ENCODE results near the gene MYL5.
"Not testable (repeated sequence)": the region's sequence is repeated elsewhere in the genome, so short reads cannot be mapped to it uniquely, and the experiment has no call there.

Gene MYL5

GRCh38 chr4:637536-638280, 36.6 kb upstream of the MYL5 start:
- Histone ChIP-seq H3K36me3 (ENCODE audit: control insufficient read depth in 4 of 4, insufficient read depth in 4 of 4, low read length in 3 of 4) (no peaks in the 10 kb centered on the region), H3K9me3 (ENCODE audit: control extremely low read depth in 1 of 5, control insufficient read depth in 4 of 5, insufficient read depth in 2 of 5, low read depth in 1 of 5, low read length in 4 of 5) (peaks cover 0 to 5% (median 3%) of the 10 kb centered on the region in 5 experiments), H3K4me3 (ENCODE audit: control insufficient read depth in 1 of 7, extremely low read depth in 1 of 7, insufficient read depth in 4 of 7, low read depth in 2 of 7, low read length in 6 of 7) (no peak overlapping the region), H3K4me1 (ENCODE audit: control extremely low read depth in 1 of 4, control insufficient read depth in 4 of 4, insufficient read depth in 4 of 4, low read length in 3 of 4) (no peaks in the 10 kb centered on the region), H3K27ac (ENCODE audit: insufficient read depth in 1 of 2, low read depth in 1 of 2, low read length in 2 of 2, poor library complexity in 1 of 2, severe bottlenecking in 2 of 2) (no peak overlapping the region), H3K27me3 (replicated peaks in 2 of 5; ENCODE audit: control insufficient read depth in 4 of 5, insufficient read depth in 5 of 5, low read length in 4 of 5) (peaks cover 0 to 36% (median 3%) of the 10 kb centered on the region in 5 experiments)
- ChIA-PET POLR2A (no interaction called here), CTCF (no interaction called here)
- WGBS (ENCODE audit: insufficient coverage), result 81% methylated on average over 30 of the region's 32 CpGs
- DNase-seq, result no peak

GRCh38 chr4:642366-642765, 32.0 kb upstream of the MYL5 start:
- H3K4me1 ChIP-seq (ENCODE audit: control extremely low read depth in 1 of 4, control insufficient read depth in 4 of 4, insufficient read depth in 4 of 4, low read length in 3 of 4); H3K4me3 ChIP-seq (ENCODE audit: control insufficient read depth in 1 of 7, extremely low read depth in 1 of 7, insufficient read depth in 4 of 7, low read depth in 2 of 7, low read length in 6 of 7); H3K36me3 ChIP-seq (ENCODE audit: control insufficient read depth in 4 of 4, insufficient read depth in 4 of 4, low read length in 3 of 4); H3K27ac ChIP-seq (ENCODE audit: insufficient read depth in 1 of 2, low read depth in 1 of 2, low read length in 2 of 2, poor library complexity in 1 of 2, severe bottlenecking in 2 of 2); DNase-seq; POLR2A ChIA-PET; CTCF ChIA-PET; H3K9me3 ChIP-seq (ENCODE audit: control extremely low read depth in 1 of 5, control insufficient read depth in 4 of 5, insufficient read depth in 2 of 5, low read depth in 1 of 5, low read length in 4 of 5): not testable (repeated sequence)
- peaks cover 0 to 23% (median 9%) of the 10 kb centered on the region in 5 experiments for H3K27me3 ChIP-seq (replicated peaks in 2 of 5; ENCODE audit: control insufficient read depth in 4 of 5, insufficient read depth in 5 of 5, low read length in 4 of 5)
- WGBS (ENCODE audit: insufficient coverage), result 100% methylated on average over 3 of the region's 6 CpGs

DNA sequence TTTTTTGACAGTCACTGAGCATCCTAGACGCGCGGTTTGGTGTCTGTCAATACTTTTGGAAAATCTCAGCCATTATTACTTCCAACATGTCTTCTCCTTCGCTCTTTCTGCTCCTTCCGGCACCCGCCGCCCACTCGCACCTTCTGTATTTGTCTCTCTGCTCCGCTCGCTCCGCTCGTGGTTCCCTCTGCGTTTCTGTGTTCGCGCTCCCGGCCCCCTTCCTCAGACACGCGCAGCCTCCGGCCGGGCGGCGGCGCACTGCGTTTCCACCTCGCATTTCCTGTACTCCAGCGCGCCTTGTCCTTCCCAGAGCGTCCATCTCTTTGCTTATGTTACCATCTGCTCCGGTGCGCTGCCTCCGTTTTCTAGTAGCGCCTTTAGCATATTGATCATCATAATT, 27.9 kb upstream of the MYL5 start:
- Histone ChIP-seq H3K36me3 (ENCODE audit: control insufficient read depth in 4 of 4, insufficient read depth in 4 of 4, low read length in 3 of 4) (no peaks in the 10 kb centered on the region), H3K4me1 (ENCODE audit: control extremely low read depth in 1 of 4, control insufficient read depth in 4 of 4, insufficient read depth in 4 of 4, low read length in 3 of 4) (no peaks in the 10 kb centered on the region), H3K27me3 (replicated peaks in 2 of 5; ENCODE audit: control insufficient read depth in 4 of 5, insufficient read depth in 5 of 5, low read length in 4 of 5) (peaks cover 0 to 39% (median 6%) of the 10 kb centered on the region in 5 experiments), H3K9me3 (ENCODE audit: control extremely low read depth in 1 of 5, control insufficient read depth in 4 of 5, insufficient read depth in 2 of 5, low read depth in 1 of 5, low read length in 4 of 5) (peaks cover 0 to 7% (median 0%) of the 10 kb centered on the region in 5 experiments), H3K4me3 (ENCODE audit: control insufficient read depth in 1 of 7, extremely low read depth in 1 of 7, insufficient read depth in 4 of 7, low read depth in 2 of 7, low read length in 6 of 7) (peak overlapping the region in 1 of 7 experiments; percentile 42), H3K27ac (ENCODE audit: insufficient read depth in 1 of 2, low read depth in 1 of 2, low read length in 2 of 2, poor library complexity in 1 of 2, severe bottlenecking in 2 of 2) (no peak overlapping the region)
- DNase-seq, result peak in 1 of 3 donors; percentile 25
- ChIA-PET CTCF (no interaction called here), POLR2A (no interaction called here)
- WGBS (ENCODE audit: insufficient coverage), result 53% methylated on average over 32 of the region's 32 CpGs

GRCh38 chr4:647481-647880, 26.9 kb upstream of the MYL5 start:
- Histone ChIP-seq H3K4me3 (ENCODE audit: control insufficient read depth in 1 of 7, extremely low read depth in 1 of 7, insufficient read depth in 4 of 7, low read depth in 2 of 7, low read length in 6 of 7) (no peak overlapping the region), H3K9me3 (ENCODE audit: control extremely low read depth in 1 of 5, control insufficient read depth in 4 of 5, insufficient read depth in 2 of 5, low read depth in 1 of 5, low read length in 4 of 5) (peaks cover 0 to 3% (median 0%) of the 10 kb centered on the region in 5 experiments), H3K27me3 (replicated peaks in 2 of 5; ENCODE audit: control insufficient read depth in 4 of 5, insufficient read depth in 5 of 5, low read length in 4 of 5) (peaks cover 0 to 49% (median 6%) of the 10 kb centered on the region in 5 experiments), H3K36me3 (ENCODE audit: control insufficient read depth in 4 of 4, insufficient read depth in 4 of 4, low read length in 3 of 4) (no peaks in the 10 kb centered on the region), H3K4me1 (ENCODE audit: control extremely low read depth in 1 of 4, control insufficient read depth in 4 of 4, insufficient read depth in 4 of 4, low read length in 3 of 4) (no peaks in the 10 kb centered on the region), H3K27ac (ENCODE audit: insufficient read depth in 1 of 2, low read depth in 1 of 2, low read length in 2 of 2, poor library complexity in 1 of 2, severe bottlenecking in 2 of 2) (no peak overlapping the region)
- POLR2A ChIA-PET, result no interaction called here
- DNase-seq, result no peak
- CTCF ChIA-PET, result no interaction called here
- WGBS (ENCODE audit: insufficient coverage), result 88% methylated on average over 13 of the region's 13 CpGs

DNA sequence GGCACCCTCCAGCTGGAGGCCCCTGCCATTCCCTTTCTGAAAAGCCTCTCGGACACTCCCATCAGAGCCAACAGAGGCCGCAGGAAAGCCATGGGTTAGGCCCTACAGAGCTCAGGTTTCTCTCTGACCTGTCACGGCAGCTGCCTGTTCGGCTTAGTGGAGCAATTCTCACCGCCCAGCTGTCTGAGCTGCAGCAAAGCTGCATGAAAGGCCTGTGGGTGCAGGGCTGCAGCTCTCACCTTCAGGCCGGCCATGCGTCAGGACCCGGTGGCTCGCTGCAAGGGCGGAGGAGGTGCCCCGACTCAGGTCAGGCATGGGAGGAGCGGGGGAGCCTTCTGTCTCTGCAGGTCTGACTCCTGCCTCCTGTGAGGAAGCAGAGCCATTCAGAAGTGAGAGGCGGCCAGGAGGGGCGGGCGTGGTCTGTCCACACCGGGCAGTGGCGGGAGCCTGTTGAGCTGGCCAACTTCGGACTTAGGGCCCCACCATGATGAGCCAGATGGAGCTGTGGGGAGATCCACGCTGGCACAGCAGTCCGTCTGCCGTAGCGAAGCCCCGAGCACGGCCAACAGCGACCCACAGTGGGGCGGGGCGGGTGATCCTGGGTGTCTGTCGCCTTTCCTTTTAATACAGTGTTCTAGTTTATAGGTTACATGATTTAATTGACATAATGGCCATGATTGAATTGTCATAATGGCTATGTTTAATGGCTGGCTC, 25.6 kb upstream of the MYL5 start:
- H3K36me3 ChIP-seq (ENCODE audit: control insufficient read depth in 4 of 4, insufficient read depth in 4 of 4, low read length in 3 of 4), result no peaks in the 10 kb centered on the region
- H3K27me3 ChIP-seq (replicated peaks in 2 of 5; ENCODE audit: control insufficient read depth in 4 of 5, insufficient read depth in 5 of 5, low read length in 4 of 5), result peaks cover 0 to 55% (median 6%) of the 10 kb centered on the region in 5 experiments
- ChIA-PET POLR2A (interaction anchor here (0.7 kb wide), 1 partner anchor 146 kb away, joined by 4 read pairs; no protein-coding TSS in a partner anchor), CTCF (no interaction called here)
- no peak for DNase-seq
- no peaks in the 10 kb centered on the region for H3K4me1 ChIP-seq (ENCODE audit: control extremely low read depth in 1 of 4, control insufficient read depth in 4 of 4, insufficient read depth in 4 of 4, low read length in 3 of 4)
- no peak overlapping the region for H3K4me3 ChIP-seq (ENCODE audit: control insufficient read depth in 1 of 7, extremely low read depth in 1 of 7, insufficient read depth in 4 of 7, low read depth in 2 of 7, low read length in 6 of 7)
- peaks cover 0 to 3% (median 0%) of the 10 kb centered on the region in 5 experiments for H3K9me3 ChIP-seq (ENCODE audit: control extremely low read depth in 1 of 5, control insufficient read depth in 4 of 5, insufficient read depth in 2 of 5, low read depth in 1 of 5, low read length in 4 of 5)
- no peak overlapping the region for H3K27ac ChIP-seq (ENCODE audit: insufficient read depth in 1 of 2, low read depth in 1 of 2, low read length in 2 of 2, poor library complexity in 1 of 2, severe bottlenecking in 2 of 2)
- 90% methylated on average over 23 of the region's 28 CpGs for WGBS (ENCODE audit: insufficient coverage)

GRCh38 chr4:649293-649625, 25.1 kb upstream of the MYL5 start:
- Histone ChIP-seq H3K27ac (ENCODE audit: insufficient read depth in 1 of 2, low read depth in 1 of 2, low read length in 2 of 2, poor library complexity in 1 of 2, severe bottlenecking in 2 of 2) (no peak overlapping the region), H3K4me3 (ENCODE audit: control insufficient read depth in 1 of 7, extremely low read depth in 1 of 7, insufficient read depth in 4 of 7, low read depth in 2 of 7, low read length in 6 of 7) (no peak overlapping the region), H3K27me3 (replicated peaks in 2 of 5; ENCODE audit: control insufficient read depth in 4 of 5, insufficient read depth in 5 of 5, low read length in 4 of 5) (peaks cover 0 to 58% (median 6%) of the 10 kb centered on the region in 5 experiments), H3K4me1 (ENCODE audit: control extremely low read depth in 1 of 4, control insufficient read depth in 4 of 4, insufficient read depth in 4 of 4, low read length in 3 of 4) (no peaks in the 10 kb centered on the region), H3K36me3 (ENCODE audit: control insufficient read depth in 4 of 4, insufficient read depth in 4 of 4, low read length in 3 of 4) (no peaks in the 10 kb centered on the region), H3K9me3 (ENCODE audit: control extremely low read depth in 1 of 5, control insufficient read depth in 4 of 5, insufficient read depth in 2 of 5, low read depth in 1 of 5, low read length in 4 of 5) (peaks cover 0 to 3% (median 0%) of the 10 kb centered on the region in 5 experiments)
- whole genome bisulfite sequencing (ENCODE audit: insufficient coverage), result 92% methylated on average over 7 of the region's 7 CpGs
- ChIA-PET POLR2A (no interaction called here), CTCF (no interaction called here)
- DNase-seq, result no peak

- no peak for DNase-seq
- Histone ChIP-seq H3K9me3 (ENCODE audit: control extremely low read depth in 1 of 5, control insufficient read depth in 4 of 5, insufficient read depth in 2 of 5, low read depth in 1 of 5, low read length in 4 of 5) (no peaks in the 10 kb centered on the region), H3K36me3 (ENCODE audit: control insufficient read depth in 4 of 4, insufficient read depth in 4 of 4, low read length in 3 of 4) (no peaks in the 10 kb centered on the region), H3K4me3 (ENCODE audit: control insufficient read depth in 1 of 7, extremely low read depth in 1 of 7, insufficient read depth in 4 of 7, low read depth in 2 of 7, low read length in 6 of 7) (no peak overlapping the region), H3K27me3 (replicated peaks in 2 of 5; ENCODE audit: control insufficient read depth in 4 of 5, insufficient read depth in 5 of 5, low read length in 4 of 5) (peaks cover 0 to 61% (median 6%) of the 10 kb centered on the region in 5 experiments), H3K4me1 (ENCODE audit: control extremely low read depth in 1 of 4, control insufficient read depth in 4 of 4, insufficient read depth in 4 of 4, low read length in 3 of 4) (no peaks in the 10 kb centered on the region), H3K27ac (ENCODE audit: insufficient read depth in 1 of 2, low read depth in 1 of 2, low read length in 2 of 2, poor library complexity in 1 of 2, severe bottlenecking in 2 of 2) (no peak overlapping the region)
- WGBS (ENCODE audit: insufficient coverage), result 96% methylated on average over 13 of the region's 13 CpGs
- POLR2A ChIA-PET, result no interaction called here
- CTCF ChIA-PET, result no interaction called here
Observed at GRCh38 chr4:649751-650310, 24.5 kb upstream of the MYL5 start.
